Osteocyte (in vitro differentiated cells): ENCODE data around the gene LKAAEAR1. TPM values are rescaled to one million over a fixed set of nuclear protein-coding genes. Genes with fewer than 3 reads are reported as not detected.
A peak's percentile ranks its signal among the peaks of the same experiment; 100 is the strongest.
"Not testable (repeated sequence)": the region's sequence is repeated elsewhere in the genome, so short reads cannot be mapped to it uniquely, and the experiment has no call there.

Experiments used
- DNase-seq: peaks from one replicate; pipeline ENCODE4 v3.0.0; 2021; ENCODE audit warnings: mixed read lengths; ENCODE audit not compliant: unreplicated experiment; ENCODE audit errors: extremely low spot score
- H3K27ac Mint-ChIP-seq: one replicate; pipeline ENCODE4 v1.8.0; 2021; ENCODE audit warnings: mild to moderate bottlenecking, mixed read lengths; ENCODE audit not compliant: unreplicated experiment
- H3K27me3 Mint-ChIP-seq: one replicate; pipeline ENCODE4 v1.8.0; 2021; ENCODE audit warnings: mixed read lengths; ENCODE audit not compliant: unreplicated experiment
- H3K36me3 Mint-ChIP-seq: one replicate; pipeline ENCODE4 v1.8.0; 2021; ENCODE audit warnings: mixed read lengths; ENCODE audit not compliant: unreplicated experiment
- H3K4me1 Mint-ChIP-seq: one replicate; pipeline ENCODE4 v1.8.0; 2021; ENCODE audit warnings: mixed read lengths; ENCODE audit not compliant: unreplicated experiment
- H3K4me3 Mint-ChIP-seq: one replicate; pipeline ENCODE4 v1.8.0; 2021; ENCODE audit warnings: mild to moderate bottlenecking, moderate library complexity, mixed read lengths; ENCODE audit not compliant: unreplicated experiment
- H3K9me3 Mint-ChIP-seq: one replicate; pipeline ENCODE4 v1.8.0; 2021; ENCODE audit warnings: mixed read lengths; ENCODE audit not compliant: unreplicated experiment
- CTCF ChIP-seq: fragments of 200-600 bp; sonication (generic); IDR thresholded peaks from 2 replicates; pipeline ENCODE4 v1.5.0; 2021; ENCODE audit warnings: antibody characterized with exemption, mild to moderate bottlenecking, moderate library complexity
- total RNA-seq: library from RNA; stranded (reverse); gene quantifications from 2 replicates; pipeline ENCODE4 v1.2.1, GENCODE V29; 2021

The LKAAEAR1 gene
- total RNA-seq, 1 donor from 2014 or later = not detected

GRCh38 chr20:64121586-64121985, 37.4 kb upstream of the LKAAEAR1 start:
- Mint-ChIP-seq H3K27ac (no peak overlapping the region), H3K4me3 (no peak overlapping the region), H3K4me1 (peaks cover 3% of the 10 kb centered on the region), H3K27me3 (peaks cover 34% of the 10 kb centered on the region), H3K9me3 (no peaks in the 10 kb centered on the region), H3K36me3 (no peaks in the 10 kb centered on the region)
- no peak for TF ChIP-seq CTCF
- no peak for DNase-seq

GRCh38 chr20:64119681-64120341, 35.6 kb upstream of the LKAAEAR1 start:
- no peak for TF ChIP-seq CTCF
- H3K27ac Mint-ChIP-seq = peak overlapping the region; percentile 60

GRCh38 chr20:64119301-64119680, 35.1 kb upstream of the LKAAEAR1 start:
- DNase-seq = no peak
- Mint-ChIP-seq H3K4me1 (peaks cover 3% of the 10 kb centered on the region), H3K27ac (no peak overlapping the region), H3K27me3 (peaks cover 27% of the 10 kb centered on the region), H3K36me3 (no peaks in the 10 kb centered on the region), H3K4me3 (no peak overlapping the region), H3K9me3 (no peaks in the 10 kb centered on the region)
- TF ChIP-seq CTCF = no peak

More at GRCh38 chr20:64119681-64120341, 35.6 kb upstream of the LKAAEAR1 start:
- no peak for DNase-seq
- H3K27me3 Mint-ChIP-seq = peaks cover 30% of the 10 kb centered on the region
- H3K9me3 Mint-ChIP-seq = no peaks in the 10 kb centered on the region
- no peak overlapping the region for H3K4me3 Mint-ChIP-seq
- H3K36me3 Mint-ChIP-seq = no peaks in the 10 kb centered on the region
- H3K4me1 Mint-ChIP-seq = peaks cover 3% of the 10 kb centered on the region

- not testable (repeated sequence) for H3K27ac Mint-ChIP-seq, DNase-seq
- peaks cover 11% of the 10 kb centered on the region for H3K27me3 Mint-ChIP-seq
Observed at GRCh38 chr20:64117432-64117777, 33.2 kb upstream of the LKAAEAR1 start.

GRCh38 chr20:64116541-64117431, 32.6 kb upstream of the LKAAEAR1 start:
- DNase-seq = peak; percentile 74
- H3K9me3 Mint-ChIP-seq = no peaks in the 10 kb centered on the region
- H3K4me3 Mint-ChIP-seq = no peak overlapping the region
- H3K27me3 Mint-ChIP-seq = peaks cover 8% of the 10 kb centered on the region
- peaks cover 3% of the 10 kb centered on the region for H3K4me1 Mint-ChIP-seq
- TF ChIP-seq CTCF = no peak
- no peaks in the 10 kb centered on the region for H3K36me3 Mint-ChIP-seq
- H3K27ac Mint-ChIP-seq = no peak overlapping the region

More at GRCh38 chr20:64117432-64117777, 33.2 kb upstream of the LKAAEAR1 start:
- H3K4me3 Mint-ChIP-seq, H3K36me3 Mint-ChIP-seq, H3K9me3 Mint-ChIP-seq, H3K4me1 Mint-ChIP-seq: not testable (repeated sequence)
